NCI-H2227 (cell line): ENCODE measurements around the gene ZNF215.
"Not testable (repeated sequence)": the region's sequence is repeated elsewhere in the genome, so short reads cannot be mapped to it uniquely, and the experiment has no call there.

Experiments
- DNase-seq: peaks from one replicate; lab custom pipeline; 2025; ENCODE audit not compliant: unreplicated experiment; lab: John Stamatoyannopoulos, UW

Gene ZNF215

DNA sequence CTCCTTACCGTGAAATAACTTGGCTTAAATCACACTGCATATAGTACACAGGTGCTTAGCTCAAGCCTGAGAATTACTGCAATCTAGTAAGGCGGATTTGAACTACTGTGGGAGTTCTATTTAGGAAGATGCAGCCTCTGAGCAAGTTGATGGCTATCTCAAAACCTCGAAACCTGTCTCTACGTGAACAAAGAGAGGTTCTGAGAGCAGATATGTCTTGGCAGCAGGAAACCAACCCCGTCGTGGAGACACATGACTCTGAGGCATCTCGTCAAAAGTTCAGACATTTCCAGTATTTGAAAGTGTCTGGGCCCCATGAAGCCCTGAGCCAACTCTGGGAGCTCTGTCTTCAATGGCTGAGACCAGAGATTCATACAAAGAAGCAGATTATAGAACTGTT lies 5.9 kb downstream of the ZNF215 start:
- DNase-seq = no peak

DNA sequence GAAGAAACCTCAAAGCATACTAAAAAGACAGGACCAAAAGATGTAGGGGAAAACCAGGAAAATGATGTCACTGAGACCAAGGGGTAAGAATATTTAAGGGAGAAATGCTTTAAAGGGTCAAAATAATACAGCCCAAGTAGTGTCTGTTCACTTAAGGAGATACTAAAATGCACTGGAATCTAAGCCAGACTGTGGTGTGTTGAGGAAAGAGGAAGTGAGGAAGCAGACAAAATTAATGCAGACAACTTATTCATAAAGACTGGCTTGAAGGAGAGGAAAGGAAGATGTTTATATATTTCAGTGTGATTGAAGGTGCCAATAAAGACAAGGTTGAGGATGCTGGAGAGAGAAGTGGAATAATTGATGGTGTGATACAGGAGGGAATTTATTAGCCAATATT lies 15.7 kb downstream of the ZNF215 start:
- no peak for DNase-seq

DNA sequence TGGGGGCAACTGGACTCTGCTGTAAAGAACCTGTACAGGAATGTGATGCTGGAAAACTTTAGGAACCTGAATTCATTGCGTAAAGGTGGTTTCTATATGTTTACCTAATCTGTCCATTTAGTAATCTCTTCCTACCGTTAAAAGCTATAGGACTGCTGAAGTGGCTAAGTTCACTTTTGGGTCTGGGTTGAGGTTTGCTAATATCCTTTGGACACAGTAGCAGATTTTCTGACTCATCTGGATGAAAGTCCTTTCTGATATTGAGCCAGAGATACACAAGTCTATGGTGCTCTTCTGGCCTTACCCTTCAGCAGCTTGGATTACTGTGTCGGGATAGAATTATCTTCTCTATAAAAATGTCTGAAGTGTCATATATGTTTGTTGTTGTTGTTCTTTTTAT lies 16.9 kb downstream of the ZNF215 start:
- DNase-seq = no peak

DNA sequence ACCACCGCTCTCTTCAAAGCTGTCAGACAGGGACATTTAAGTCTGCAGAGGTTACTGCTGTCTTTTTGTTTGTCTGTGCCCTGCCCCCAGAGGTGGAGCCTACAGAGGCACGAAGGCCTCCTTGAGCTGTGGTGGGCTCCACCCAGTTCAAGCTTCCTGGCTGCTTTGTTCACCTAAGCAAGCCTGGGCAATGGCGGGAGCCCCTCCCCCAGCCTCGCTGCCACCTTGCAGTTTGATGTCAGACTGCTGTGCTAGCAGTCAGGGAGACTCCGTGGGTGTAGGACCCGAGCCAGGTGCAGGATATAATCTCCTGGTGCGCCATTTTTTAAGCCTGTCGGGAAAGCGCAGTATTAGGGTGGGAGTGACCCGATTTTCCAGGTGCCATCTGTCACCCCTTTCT lies 28.0 kb downstream of the ZNF215 start:
- not testable (repeated sequence) for DNase-seq

DNA sequence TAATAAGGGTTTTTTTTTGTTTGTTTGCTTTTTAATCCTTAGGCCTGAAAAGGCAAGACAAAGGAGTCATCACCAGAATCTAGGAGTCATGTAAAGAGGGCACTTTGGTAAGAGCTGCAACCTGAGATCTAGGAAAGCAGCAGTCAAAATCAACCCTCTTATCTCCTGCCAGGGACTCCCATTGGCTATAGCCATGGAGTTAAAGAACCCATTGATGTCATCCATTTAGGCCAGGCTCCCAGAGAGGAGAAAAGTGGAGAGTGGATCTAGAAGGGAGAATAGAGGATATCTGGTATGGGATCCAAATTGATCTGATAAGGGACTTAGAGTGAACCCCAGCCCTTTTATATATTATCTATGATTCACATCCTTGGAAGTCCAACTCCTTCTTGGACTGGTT lies 35.9 kb downstream of the ZNF215 start:
- no peak for DNase-seq

DNA sequence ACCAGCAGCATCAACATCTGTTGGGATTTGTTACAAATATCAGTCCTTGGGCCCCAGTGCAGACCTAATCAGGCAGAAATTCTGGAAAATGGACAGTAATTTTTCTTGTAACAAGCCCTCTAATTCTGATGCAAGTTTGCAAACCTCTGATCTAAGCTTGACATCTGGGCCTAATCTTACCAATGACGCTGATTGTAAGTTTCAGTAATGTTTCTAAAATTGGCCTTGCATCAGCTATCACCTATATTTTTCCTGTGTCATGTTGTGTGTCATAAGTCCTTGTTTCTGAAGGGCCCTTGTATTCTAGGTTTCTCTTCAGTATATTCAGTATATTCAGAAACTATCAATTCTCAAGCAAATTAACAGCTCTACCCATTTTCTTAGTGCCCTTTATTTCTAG lies 36.4 kb downstream of the ZNF215 start:
- DNase-seq = no peak

DNA sequence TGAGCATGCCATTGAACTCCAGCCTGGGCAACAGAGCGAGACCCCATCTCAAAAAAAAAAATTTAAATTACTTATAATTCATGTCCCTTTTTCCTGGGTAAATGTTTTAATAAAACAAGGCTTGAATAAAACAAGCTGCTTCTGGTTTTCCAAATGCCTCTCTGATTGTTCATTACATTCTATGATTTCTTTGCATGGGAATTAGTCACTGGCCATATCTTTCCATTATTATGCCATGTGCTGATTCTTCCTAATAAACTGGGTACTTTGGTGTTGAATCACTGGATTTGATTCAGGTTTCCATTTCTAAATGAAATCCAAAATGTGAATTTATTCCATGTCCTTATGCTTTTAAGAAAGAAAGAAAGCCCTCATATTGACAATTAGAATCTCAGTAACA lies 42.6 kb downstream of the ZNF215 start:
- no peak for DNase-seq

DNA sequence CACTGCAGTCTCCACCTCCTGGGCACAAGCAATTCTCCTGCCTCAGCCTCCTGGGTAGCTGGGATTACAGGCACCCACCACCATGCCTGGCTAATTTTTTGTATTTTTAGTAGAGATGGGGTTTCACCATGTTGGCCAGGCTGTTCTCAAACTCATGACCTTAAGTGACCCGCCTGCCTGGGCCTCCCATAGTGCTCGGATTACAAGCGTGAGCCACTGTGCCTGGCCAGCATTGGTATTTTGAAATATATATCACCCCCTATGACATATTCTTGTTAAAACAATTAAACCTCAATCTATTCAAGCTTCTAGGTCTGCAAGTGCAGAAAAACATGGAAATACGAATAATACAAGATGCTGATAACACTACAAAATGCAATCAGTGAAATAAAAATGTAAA lies 43.6 kb downstream of the ZNF215 start:
- DNase-seq = not testable (repeated sequence)

DNA sequence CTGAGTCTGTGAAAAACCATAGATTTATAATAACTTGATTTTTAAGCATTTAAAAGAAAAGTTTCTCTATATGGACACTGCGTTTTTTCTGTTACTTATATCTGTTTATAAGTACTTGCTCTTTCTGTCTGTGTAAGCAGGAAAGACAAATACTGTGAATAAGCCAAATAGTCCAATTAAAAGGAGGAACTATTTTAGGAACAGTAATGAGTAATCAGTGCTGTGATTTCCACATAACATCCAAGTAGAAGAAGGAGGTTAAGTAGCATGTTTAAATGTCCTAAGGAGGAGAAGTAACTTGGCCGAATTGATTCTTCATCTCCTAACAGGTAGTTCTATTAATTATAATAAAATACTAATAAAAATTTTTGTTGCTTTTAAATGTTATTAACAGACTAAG lies 53.1 kb downstream of the ZNF215 start:
- DNase-seq = no peak

DNA sequence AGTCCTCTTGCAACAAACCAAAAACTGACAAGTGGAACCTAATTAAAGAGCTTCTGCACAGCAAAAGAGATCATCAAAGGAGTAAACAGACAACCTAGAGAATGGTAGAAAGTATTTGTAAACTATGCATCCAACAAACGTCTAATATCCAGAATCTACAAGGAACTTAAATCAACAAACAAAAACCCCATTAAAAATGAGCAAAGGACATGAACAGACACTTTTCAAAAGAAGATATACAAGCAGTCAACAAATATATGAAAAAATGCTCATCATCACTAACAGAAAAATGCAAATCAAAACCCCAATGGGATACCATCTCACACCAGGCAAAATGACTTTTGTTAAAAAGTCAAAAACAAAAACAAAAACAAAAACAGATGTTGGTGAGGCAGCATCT lies 60.3 kb downstream of the ZNF215 start:
- DNase-seq = no peak

DNA sequence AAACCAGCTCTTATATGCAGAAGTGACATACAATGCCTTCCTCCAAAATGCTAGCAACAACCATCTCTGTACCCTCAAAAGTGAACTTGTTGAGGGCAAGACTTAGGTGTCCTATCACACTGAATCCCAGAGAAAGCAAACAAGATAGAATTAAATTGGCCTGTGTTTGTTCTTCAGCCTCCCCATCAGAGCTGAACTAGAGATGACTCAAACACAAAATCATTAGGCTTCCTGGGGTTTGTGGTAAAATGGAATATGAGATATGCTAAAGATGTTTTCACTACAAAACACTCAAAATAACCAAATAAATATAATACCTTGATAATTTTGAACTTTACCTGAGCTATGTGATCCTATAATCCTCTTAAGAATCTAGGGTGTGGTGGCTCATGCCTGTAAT lies 62.3 kb downstream of the ZNF215 start:
- DNase-seq = no peak

DNA sequence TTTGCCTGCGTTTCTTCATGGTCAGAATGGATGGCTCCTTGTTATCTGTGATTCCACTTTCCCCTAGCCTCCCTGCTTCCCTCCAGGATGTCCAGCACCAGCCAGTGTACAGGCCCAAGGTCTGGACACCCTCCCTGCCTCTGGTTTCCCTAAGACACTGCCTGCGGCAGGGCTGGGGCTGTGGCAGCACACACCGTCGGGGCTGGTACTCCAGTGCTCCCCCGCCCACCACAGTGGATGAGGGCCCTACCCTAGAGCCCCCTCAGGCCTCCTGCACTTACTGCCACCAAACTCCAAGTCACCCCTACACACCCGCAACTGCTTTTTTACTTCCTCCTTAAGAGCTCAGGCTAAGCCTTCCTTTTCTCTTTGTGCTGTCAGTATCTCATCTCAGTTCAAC lies 65.0 kb downstream of the ZNF215 start:
- DNase-seq = no peak

DNA sequence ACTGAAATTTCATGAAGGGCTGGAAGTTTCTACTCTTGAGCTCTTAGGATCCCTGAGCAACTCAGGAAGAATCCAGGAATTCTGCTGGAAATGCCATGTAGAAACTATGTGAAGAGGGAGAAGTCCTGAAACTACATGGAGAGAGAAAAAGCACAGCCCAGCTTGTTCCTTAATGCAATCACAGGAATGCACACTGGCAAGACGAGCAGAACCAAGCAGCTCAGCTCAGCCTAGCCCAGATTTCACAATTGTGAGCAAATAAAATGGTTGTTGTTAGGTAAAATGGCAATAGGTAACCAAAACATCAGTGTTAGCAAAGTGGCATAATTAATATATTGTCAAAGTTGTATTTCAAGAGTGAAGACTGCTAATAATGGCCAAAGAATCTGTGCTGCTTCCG lies 65.8 kb downstream of the ZNF215 start:
- DNase-seq = no peak

DNA sequence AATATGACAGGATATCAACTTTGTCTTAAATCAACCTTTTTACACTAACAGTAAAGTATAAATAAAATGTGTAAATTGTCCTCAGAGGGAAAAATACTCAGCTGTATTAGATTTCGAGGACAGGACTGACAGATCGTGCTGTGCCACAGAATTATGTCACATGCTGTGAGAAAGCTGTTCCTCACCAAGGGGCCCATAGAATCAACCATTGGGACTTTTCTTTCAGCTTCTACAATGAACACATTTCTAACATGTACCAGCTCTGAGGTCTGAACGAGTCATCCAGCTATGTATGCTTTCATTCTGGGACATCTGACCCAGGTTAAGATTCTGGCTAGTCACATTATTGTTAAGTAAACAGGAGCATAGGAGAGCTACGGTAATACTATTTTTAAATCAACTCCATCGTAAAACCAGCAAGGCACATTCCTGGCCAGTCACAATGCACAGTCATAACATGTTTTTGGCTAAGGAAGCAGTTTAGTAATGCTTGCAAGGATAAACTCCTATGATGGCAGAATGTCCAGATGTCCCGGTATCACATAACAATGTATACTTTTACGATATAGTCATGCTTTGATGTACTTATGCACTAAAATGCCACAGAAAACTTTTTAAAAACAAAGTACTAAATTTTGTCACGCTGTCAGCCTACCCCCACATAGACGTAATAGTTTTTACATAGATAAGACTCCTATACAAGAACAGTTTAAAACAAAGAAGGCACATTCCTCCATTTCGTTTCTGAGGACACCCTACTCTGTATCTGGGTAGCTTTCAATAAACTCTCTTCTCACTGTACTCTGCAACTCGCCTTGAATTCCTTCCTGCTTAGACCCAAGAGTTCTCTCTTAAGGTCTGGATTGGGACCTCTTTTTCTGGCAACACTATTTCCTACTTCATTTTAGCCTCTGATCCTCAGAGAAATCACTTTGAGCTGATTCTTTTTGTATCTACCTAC lies 66.5 kb downstream of the ZNF215 start:
- DNase-seq = no peak

DNA sequence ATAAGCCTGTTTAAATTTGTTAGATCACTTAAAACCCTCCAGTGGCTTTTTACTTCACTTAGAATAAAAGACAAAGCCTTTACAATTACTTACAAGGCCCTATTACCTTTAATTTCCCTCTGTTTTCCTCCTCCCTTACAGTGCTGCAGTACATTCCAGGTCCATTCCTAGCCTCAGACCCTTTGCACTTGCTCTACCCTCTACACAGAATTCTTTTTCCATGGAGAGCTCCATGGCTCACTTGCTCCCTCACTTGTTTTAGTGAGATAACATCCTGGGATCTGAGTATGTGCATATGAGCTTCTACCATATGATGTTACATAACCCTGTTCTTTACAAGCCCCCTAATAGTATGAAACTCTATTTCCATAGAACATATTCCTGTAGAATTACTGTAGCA lies 69.5 kb downstream of the ZNF215 start:
- no peak for DNase-seq

DNA sequence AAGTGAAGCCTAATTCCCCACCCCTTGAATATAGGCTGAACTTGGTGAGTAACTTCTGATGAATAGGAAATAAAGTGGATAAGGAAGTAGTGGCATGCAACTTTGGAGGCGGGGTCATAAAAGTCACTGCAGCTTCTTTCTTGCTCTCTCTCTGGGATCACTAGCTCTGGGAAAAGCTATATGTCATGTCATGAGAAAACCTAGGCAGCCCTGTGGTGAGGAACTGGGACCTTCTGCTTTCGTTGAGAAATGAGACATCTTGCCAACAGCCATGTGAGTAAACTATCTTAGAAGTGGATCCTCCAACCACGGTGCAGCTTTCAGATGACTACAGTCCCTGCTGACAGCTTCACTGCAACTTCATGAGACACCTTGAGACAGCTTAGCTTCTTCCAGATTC lies 78.3 kb downstream of the ZNF215 start:
- no peak for DNase-seq
